NB4 (cell line): ENCODE data around the gene NDUFA6.

ENCODE experiments used
- CTCF ChIP-seq: IDR thresholded peaks from one replicate; pipeline ENCODE4 v1.5.1; 2012; ENCODE audit warnings: low read depth, low read length
- MAX ChIP-seq: IDR thresholded peaks from 2 replicates; pipeline ENCODE4 v1.6.1; 2011; ENCODE audit warnings: low read depth, low read length
- POLR2A ChIP-seq: IDR thresholded peaks from 2 replicates; pipeline ENCODE4 v1.6.1; 2011; ENCODE audit warnings: mild to moderate bottlenecking; ENCODE audit not compliant: insufficient read length; ENCODE audit errors: extremely low read depth

- TF ChIP-seq CTCF (no peak), MAX (no peak), POLR2A (no peak)
Observed at GRCh38 chr22:42067671-42068251, 22.8 kb downstream of the NDUFA6 start.
